AG09309 (cell line): ENCODE measurements around the gene LPCAT1.
A peak's percentile ranks its signal among the peaks of the same experiment; 100 is the strongest.

Experiments used
- DNase-seq: peaks from one replicate; pipeline ENCODE4 v3.0.0-alpha.2; 2010; ENCODE audit warnings: low read depth
- H3K4me3 ChIP-seq: 2 replicates; pipeline ENCODE4 v1.5.1; 2011; ENCODE audit warnings: mild to moderate bottlenecking, low read depth, low read length, moderate library complexity; ENCODE audit not compliant: control insufficient read depth
- CTCF ChIP-seq: IDR thresholded peaks from 2 replicates; pipeline ENCODE4 v1.5.1; 2011; ENCODE audit warnings: mild to moderate bottlenecking, low read depth, low read length, inconsistent platforms; ENCODE audit not compliant: insufficient read depth, control insufficient read depth; ENCODE audit errors: missing control alignments

The LPCAT1 gene

GRCh38 chr5:1492757-1493156 is 31.0 kb downstream of the LPCAT1 start:
- no peak overlapping the region for H3K4me3 ChIP-seq
- TF ChIP-seq CTCF: no peak
- DNase-seq: no peak

GRCh38 chr5:1490376-1490775 is 33.4 kb downstream of the LPCAT1 start:
- TF ChIP-seq CTCF: no peak
- DNase-seq: no peak
- no peak overlapping the region for H3K4me3 ChIP-seq

GRCh38 chr5:1489754-1490153 is 34.0 kb downstream of the LPCAT1 start:
- no peak overlapping the region for H3K4me3 ChIP-seq

GRCh38 chr5:1488882-1489680 is 34.7 kb downstream of the LPCAT1 start:
- TF ChIP-seq CTCF: no peak
- no peak overlapping the region for H3K4me3 ChIP-seq
- DNase-seq: peak; percentile 28

More at GRCh38 chr5:1489754-1490153, 34.0 kb downstream of the LPCAT1 start:
- no peak for TF ChIP-seq CTCF
- DNase-seq: no peak

- H3K4me3 ChIP-seq: no peak overlapping the region
- DNase-seq: no peak
- no peak for TF ChIP-seq CTCF
Measured at GRCh38 chr5:1487079-1487764, 36.5 kb downstream of the LPCAT1 start.

- TF ChIP-seq CTCF: no peak
- no peak overlapping the region for H3K4me3 ChIP-seq
Measured at GRCh38 chr5:1486271-1486670, 37.5 kb downstream of the LPCAT1 start.

More at GRCh38 chr5:1486271-1486670, 37.5 kb downstream of the LPCAT1 start:
- DNase-seq: no peak
